Neuron (in vitro differentiated cells): ENCODE data around the gene GPR78.

ENCODE experiments used
- H2AFZ ChIP-seq: one replicate; pipeline ENCODE4 v1.6.1; 2013; ENCODE audit warnings: low read depth, mild to moderate bottlenecking, inconsistent platforms, low read length, moderate library complexity
- H3K27me3 ChIP-seq: one replicate; pipeline ENCODE4 v1.6.1; 2013; ENCODE audit warnings: low read length; ENCODE audit not compliant: insufficient read depth
- H3K36me3 ChIP-seq: one replicate; pipeline ENCODE4 v1.6.1; 2013; ENCODE audit warnings: low read length; ENCODE audit not compliant: insufficient read depth
- H3K4me1 ChIP-seq: one replicate; pipeline ENCODE4 v1.6.1; 2013; ENCODE audit warnings: low read length; ENCODE audit not compliant: insufficient read depth
- H3K4me3 ChIP-seq: 2 replicates; pipeline ENCODE4 v1.5.1; 2013; ENCODE audit warnings: mild to moderate bottlenecking, low read length, moderate library complexity
- H3K9me3 ChIP-seq: one replicate; pipeline ENCODE4 v1.6.1; 2013; ENCODE audit warnings: low read length

Gene GPR78

DNA sequence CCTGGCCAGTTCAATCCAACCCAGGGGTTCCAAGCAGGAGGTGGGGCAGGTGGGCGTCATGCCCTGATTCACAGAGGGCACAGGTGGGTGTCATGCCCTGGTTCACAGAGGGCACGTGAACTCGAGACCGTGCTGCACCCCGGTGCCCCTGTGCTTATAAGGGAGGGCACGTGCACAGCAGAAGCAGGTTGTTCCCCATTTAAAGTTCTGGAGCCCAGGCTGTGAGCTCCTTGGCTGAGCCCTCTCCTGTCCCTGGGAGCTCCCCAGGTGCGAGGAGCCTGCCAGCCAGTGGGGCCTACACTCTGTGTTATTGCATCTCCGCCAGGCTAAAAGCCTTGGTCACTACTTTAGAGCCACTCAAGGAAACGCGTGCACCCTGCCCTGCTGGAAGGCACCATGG, 9.1 kb downstream of the GPR78 start:
- Histone ChIP-seq H3K4me3 (no peak overlapping the region), H3K27me3 (peaks cover 62% of the 10 kb centered on the region), H3K36me3 (no peaks in the 10 kb centered on the region), H3K9me3 (no peaks in the 10 kb centered on the region), H2AFZ (no peak overlapping the region), H3K4me1 (no peaks in the 10 kb centered on the region)

DNA sequence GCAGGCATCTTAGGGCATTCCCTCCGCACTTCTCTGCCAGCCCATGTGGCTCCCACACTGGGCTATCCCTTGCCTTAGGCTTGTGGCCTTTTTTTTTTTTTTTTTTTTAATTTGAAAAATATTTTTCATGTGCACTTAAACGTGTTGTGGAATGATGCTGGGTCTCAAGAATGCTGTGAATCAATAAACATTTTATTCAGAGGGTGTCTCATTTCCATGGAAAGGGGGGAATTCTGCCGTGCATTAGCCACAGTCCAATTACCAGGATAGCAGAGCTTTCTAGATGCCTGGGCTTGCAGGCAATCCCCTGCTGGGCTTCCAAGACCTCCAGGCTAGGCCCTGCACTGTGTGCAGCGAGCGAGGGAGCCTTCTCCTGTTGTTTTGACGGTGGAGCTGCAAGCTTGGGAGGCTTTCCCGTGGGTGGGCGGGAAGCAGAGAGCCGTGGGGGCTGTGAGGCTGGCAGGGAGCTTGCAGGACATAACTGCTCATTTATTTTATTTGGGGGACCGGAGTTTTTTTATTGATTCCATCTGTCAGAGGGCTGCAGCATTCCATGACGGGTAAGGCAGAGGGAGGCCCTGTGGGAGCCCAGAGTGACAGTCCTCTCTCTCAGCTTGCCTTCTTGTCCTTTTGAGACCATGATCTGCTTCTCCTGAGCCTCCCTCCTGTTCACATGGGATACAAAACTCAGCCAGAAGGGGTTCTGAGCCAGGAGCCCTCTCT, 9.8 kb downstream of the GPR78 start:
- H2AFZ ChIP-seq: no peak overlapping the region
- H3K4me3 ChIP-seq: no peak overlapping the region
- no peaks in the 10 kb centered on the region for H3K9me3 ChIP-seq
- H3K4me1 ChIP-seq: no peaks in the 10 kb centered on the region
- H3K27me3 ChIP-seq: peaks cover 62% of the 10 kb centered on the region
- H3K36me3 ChIP-seq: no peaks in the 10 kb centered on the region

DNA sequence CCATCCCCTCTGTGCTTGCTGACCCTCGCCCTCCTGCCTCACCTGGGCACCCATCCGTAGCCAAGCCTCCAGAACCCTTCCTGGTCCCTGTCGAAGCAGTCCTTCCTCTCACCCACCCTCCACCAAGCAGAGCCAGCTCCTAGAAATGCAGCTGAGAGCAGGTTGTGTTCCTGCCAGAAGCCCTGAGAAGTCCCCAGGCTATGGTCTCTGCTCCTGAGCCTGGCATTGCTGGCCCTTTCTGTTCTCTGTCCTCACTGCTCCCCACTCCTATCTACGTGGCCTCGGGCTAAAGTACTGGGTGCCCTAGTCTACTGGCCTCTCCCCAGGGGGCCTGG, 10.3 kb downstream of the GPR78 start:
- no peak overlapping the region for H3K4me3 ChIP-seq
- no peaks in the 10 kb centered on the region for H3K4me1 ChIP-seq
- peaks cover 65% of the 10 kb centered on the region for H3K27me3 ChIP-seq
- no peaks in the 10 kb centered on the region for H3K9me3 ChIP-seq
- no peaks in the 10 kb centered on the region for H3K36me3 ChIP-seq
- no peak overlapping the region for H2AFZ ChIP-seq

DNA sequence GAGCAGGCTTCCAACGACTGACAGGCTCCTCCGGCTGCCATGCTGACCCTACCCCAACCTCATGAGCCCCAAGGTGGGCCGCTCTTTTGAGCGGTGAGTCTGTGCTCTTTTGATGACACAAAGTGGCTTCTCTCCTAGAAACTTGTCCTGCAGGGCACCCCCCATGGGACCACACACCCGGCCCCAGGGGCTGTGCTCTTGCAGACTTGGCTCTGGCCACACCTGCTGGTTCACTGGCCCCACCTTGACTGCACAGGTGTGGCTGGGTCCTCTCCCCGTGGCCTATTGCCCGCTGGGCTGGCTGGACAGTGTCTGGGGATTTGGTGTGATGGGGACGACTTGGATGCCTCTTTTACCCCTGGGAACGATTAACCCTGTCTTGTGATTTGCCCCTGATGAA, 10.9 kb downstream of the GPR78 start:
- no peaks in the 10 kb centered on the region for H3K36me3 ChIP-seq
- H2AFZ ChIP-seq: no peak overlapping the region
- peaks cover 65% of the 10 kb centered on the region for H3K27me3 ChIP-seq
- no peaks in the 10 kb centered on the region for H3K9me3 ChIP-seq
- no peaks in the 10 kb centered on the region for H3K4me1 ChIP-seq
- no peak overlapping the region for H3K4me3 ChIP-seq

DNA sequence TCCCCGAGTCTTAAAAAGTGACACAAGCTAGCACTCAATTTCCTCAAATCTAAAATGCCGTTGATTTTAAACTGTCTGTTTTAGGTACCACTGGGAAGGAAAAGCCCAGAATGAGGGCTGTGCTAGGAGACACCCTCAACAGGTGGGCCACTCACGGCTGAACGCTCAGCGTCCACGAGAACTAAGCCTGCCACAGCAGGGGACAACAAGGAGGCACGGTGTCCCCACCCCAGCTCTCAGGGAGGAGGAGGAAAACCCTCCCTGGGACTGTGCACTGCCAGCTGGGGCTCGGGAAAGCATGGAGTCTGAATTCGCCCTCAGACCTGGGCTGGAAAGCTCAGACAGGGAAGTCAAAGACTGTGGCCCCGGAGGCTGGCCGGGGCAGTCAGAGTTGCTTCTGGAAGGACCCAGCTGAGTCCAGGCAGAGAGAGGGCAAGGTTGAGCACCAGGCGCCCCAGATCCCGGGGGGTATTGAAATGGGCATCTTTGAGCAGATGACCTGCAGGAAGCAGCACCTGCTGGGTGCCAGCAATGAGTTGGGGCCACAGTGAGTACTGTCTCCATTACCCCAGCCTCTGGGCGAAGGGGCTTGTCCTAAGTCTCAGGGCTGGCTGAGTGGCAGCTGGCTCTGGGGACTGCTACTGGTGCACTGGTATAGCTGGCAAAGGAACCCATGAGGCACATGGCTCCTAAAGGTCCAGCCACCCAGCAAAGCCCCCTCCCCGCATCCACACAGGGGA, 11.6 kb downstream of the GPR78 start:
- H3K36me3 ChIP-seq: no peaks in the 10 kb centered on the region
- H3K4me3 ChIP-seq: no peak overlapping the region
- no peak overlapping the region for H2AFZ ChIP-seq
- H3K4me1 ChIP-seq: no peaks in the 10 kb centered on the region
- H3K27me3 ChIP-seq: peaks cover 68% of the 10 kb centered on the region
- no peaks in the 10 kb centered on the region for H3K9me3 ChIP-seq

DNA sequence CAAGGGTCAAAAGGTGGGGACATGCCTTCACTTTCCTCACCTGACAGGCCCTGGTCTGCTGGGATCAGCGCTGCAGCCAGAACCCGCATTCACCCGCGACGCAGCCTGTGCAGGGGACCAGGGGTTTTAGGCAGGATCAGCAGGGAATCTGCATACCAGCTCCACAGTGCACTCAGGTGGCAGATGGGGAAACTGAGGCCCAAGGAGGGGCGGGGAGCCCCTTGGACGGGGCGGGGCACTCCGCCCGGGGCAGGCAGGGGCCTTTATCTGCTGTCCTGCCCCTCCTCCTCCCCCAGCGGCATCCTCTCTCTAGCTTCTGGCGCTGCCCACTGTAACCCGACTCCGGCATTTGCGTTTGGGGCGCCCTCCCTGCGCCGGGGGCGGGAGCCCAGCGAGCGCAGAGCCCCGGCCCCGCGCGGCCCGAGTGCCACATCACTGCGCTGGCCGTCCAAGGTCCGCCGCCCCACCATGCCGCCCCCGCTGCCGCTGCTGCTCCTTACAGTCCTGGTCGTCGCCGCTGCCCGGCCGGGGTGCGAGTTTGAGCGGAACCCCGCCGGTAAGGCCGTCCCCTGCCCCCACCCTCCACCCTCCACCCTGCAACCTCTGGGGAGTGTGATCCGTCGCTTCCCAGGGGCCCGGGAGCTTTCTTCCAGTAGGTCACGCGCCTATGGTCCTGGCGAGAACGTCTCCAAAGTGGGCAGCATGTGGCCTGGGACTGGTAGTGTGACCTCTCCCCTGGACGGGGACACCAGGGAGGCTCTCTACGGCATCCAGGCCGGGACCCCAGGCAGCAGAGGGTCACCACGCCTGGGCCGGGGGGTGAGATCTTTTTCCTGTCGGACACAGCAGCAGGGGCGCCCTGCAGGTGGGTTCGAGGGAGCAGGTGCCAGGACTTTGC, 12.4 kb downstream of the GPR78 start, which contains the start of gene CPZ:
Gene CPZ (plus strand): TSS at position 400 of the 898 bp plus-strand sequence. CDS start 69 bp downstream, at position 469.
- Histone ChIP-seq H3K4me3 (no peak within 1 kb of the TSS), H3K27me3 (peaks cover 66% of the 10 kb centered on the region), H2AFZ (no peak within 1 kb of the TSS), H3K36me3 (no peaks in the 10 kb centered on the region), H3K4me1 (no peaks in the 10 kb centered on the region), H3K9me3 (no peaks in the 10 kb centered on the region)

DNA sequence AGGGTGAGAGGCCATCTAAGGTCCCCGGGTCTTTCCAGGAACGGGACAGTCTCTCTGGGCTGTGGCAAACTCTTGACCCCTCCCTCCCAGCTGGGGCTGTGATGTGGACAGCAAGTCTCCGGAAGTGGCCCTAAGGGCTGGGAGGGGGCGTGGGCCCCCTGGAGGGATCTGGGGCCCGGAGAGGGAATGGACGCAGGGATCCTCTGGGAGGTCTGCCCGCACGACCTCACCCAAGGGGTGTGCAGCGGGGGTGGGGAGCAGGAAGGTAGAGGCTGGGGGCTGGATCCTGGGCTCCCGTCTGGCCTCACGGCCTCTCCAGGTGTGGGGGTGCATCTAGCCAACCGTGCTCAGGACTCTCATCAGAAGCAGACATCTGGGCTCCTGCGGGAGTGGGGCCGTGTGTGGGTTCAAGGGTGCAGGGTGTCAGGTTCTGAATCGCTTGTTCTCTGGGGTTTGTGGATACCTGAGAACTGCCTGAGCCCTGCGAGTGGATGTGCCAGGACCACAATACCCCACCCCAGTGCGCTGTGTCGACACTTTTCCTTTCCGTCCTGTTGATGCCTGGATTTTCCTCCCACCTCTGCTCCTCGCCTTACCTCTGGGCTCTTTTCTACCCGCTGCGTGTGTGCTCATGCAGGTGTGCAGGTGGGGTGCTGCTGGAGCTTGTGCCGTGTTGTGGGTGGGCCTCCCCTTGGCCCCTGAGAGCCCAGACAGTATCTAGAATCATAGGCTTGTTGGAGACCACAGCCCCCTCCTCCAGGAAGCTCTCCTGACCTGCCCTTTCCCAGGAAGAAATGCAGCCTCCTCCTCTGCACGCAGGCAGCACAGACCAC, 13.3 kb downstream of the GPR78 start:
- Histone ChIP-seq H3K4me3 (no peak overlapping the region), H3K4me1 (no peaks in the 10 kb centered on the region), H3K36me3 (no peaks in the 10 kb centered on the region), H3K9me3 (no peaks in the 10 kb centered on the region), H3K27me3 (peaks cover 60% of the 10 kb centered on the region), H2AFZ (no peak overlapping the region)

DNA sequence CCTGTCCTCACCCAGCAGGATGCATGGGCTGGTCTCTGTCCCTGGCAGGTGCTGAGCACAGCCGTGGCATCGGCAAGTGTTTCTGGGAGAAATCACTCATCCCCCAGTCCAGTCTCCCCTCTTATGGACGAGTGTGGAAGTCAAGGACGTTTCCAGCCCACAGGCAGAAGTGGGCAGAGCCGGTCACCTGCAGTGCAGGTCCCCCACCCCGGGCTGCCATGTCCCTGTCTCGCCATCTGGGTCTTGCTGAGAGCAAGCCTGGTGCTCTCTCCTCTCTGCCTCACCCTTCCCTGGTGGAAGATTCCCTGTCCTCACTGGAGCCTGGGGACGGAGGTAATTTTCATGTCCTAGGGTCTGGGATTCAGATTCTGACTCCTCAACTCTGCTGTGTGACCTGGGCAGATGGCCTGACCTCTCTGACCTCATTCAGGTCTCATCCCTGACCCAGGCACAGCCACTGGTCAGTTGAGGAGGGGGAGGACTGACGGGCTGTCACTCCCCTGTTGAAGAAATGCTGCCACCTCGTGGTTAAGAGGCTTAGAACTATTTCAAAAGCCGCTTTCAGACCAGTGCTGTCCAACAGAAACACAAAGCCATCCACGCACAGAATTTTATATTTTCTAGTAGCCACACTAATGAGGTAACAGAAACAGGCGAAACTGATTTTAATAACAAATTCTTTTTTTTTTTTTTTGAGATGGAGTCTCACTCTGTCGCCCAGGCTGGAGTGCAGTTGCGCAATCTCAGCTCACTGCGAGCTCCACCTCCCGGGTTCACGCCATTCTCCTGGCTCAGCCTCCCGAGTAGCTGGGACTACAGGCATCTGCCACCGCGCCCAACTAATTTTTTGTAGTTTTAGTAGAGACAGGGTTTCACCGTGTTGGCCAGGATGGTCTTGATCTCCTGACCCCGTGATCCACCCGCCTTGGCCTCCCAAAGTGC, 14.2 kb downstream of the GPR78 start:
- Histone ChIP-seq H2AFZ (no peak overlapping the region), H3K9me3 (no peaks in the 10 kb centered on the region), H3K4me3 (no peak overlapping the region)

DNA sequence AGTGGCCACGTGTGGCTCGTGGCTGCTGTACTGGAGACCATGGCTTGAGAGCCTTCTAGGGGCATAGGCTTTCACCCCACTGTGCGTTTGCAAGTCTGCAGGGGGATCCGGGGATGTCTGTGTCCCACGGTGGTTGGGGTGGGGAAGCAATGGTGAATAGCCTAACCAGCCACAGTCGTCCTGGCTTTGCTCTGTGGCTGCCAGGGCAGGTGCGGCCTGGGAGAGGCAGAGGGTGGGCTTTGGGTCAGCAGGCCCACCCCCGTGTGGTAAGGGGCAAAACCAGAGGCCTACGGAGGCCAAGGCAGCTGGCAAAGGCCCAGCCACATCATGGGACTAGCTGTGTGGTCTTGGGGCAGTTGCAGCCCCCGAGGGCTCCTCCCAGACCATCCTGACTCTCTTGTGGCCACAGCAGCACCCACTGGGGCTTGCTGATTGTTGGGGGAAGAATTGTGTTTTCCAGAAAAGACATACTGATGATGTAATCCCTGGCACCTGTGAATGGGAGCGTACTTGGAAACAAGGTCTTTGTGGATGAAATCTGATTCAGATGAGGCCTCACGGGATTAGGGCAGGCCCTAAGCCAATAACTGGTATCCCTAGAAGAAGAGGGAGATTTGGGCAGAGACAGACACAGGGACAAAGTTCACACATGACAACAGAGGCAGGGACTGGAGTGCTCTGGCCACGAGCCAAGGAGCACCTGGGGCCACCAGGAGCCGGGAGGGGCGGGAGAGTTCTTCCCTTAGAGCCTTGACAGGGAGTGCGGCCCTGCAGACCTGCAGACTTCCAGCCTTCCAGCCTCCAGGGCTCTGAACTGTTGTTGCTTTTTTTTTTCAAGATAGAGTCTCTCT, 15.3 kb downstream of the GPR78 start:
- no peaks in the 10 kb centered on the region for H3K36me3 ChIP-seq
- peaks cover 50% of the 10 kb centered on the region for H3K27me3 ChIP-seq
- no peak overlapping the region for H2AFZ ChIP-seq
- H3K9me3 ChIP-seq: no peaks in the 10 kb centered on the region
- no peak overlapping the region for H3K4me3 ChIP-seq
- no peaks in the 10 kb centered on the region for H3K4me1 ChIP-seq

More for the DNA sequence above, 14.2 kb downstream of the GPR78 start:
- Histone ChIP-seq H3K36me3 (no peaks in the 10 kb centered on the region), H3K27me3 (peaks cover 56% of the 10 kb centered on the region), H3K4me1 (no peaks in the 10 kb centered on the region)

DNA sequence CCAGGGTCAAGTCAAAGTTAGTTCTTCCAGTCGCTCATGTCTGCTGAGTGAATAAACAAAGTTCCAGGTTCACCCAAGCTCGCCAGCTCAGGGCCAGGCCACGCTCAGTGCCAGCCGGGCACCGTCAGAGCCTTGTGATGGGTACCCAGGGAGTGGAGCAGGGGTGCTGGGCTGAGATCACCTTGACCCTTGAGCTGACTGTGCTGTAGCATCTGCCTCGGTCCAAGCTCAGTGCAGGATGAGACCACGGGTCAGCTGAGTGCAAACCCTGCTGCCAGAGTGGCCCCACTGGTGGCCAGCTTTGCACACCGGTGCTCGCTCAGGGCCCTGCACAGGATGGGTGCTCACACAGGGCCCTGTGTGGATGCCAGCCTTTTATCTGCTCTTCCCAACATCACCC, 16.7 kb downstream of the GPR78 start:
- Histone ChIP-seq H2AFZ (no peak overlapping the region), H3K36me3 (no peaks in the 10 kb centered on the region), H3K9me3 (no peaks in the 10 kb centered on the region)

DNA sequence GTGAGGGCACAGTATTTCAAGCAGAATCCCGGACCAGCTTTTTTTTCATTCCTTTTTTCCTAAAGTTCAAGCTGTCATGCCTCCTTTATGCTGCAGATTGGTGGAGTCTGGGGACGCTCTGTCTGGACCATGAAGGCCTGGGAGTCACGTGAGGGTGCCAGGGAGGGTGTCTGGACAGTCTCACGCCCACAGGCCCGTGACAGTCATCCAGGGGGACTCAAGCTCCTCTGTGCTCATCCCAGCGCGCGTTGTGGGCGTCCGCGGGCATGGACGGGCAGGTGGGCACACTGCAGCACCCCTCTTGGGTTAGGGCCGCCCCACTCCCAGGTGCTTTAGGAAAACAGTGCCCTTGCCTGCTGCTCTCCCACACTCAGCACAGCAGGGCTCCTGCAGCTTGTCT, 17.1 kb downstream of the GPR78 start:
- Histone ChIP-seq H3K9me3 (no peaks in the 10 kb centered on the region), H3K4me3 (no peak overlapping the region), H3K36me3 (no peaks in the 10 kb centered on the region), H3K4me1 (no peaks in the 10 kb centered on the region), H3K27me3 (peaks cover 35% of the 10 kb centered on the region), H2AFZ (no peak overlapping the region)

More for the DNA sequence above, 16.7 kb downstream of the GPR78 start:
- Histone ChIP-seq H3K4me1 (no peaks in the 10 kb centered on the region), H3K4me3 (no peak overlapping the region), H3K27me3 (peaks cover 38% of the 10 kb centered on the region)
